Measurements from ENCODE around the gene INVS.

- TF ChIP-seq CTCF (IDR thresholded peaks at IDR 0.05) (no peak), POLR2AphosphoS5 (IDR thresholded peaks at IDR 0.05) (no peak), EP300 (IDR thresholded peaks at IDR 0.05) (no peak)
Measured at GRCh38 chr9:100099722-100100042, 639 bp downstream of the INVS start.
